KOPT-K1 (cell line): ENCODE results near the gene ZNF474.
"Not testable (repeated sequence)": the region's sequence is repeated elsewhere in the genome, so short reads cannot be mapped to it uniquely, and the experiment has no call there.

ENCODE experiments used
- H3K27ac ChIP-seq: fragments of 200-600 bp; sonication (generic); 2 replicates; pipeline ENCODE4 v1.5.1; 2016; ENCODE audit warnings: antibody characterized with exemption, mild to moderate bottlenecking, low read depth, low read length; ENCODE audit not compliant: poor library complexity, severe bottlenecking
- H3K36me3 ChIP-seq: fragments of 200-600 bp; sonication (generic); 2 replicates; pipeline ENCODE4 v1.5.1; 2017; ENCODE audit warnings: antibody characterized with exemption, mild to moderate bottlenecking, low read length, moderate library complexity; ENCODE audit not compliant: insufficient read depth
- H3K9me3 ChIP-seq: fragments of 200-600 bp; sonication (generic); 2 replicates; pipeline ENCODE4 v1.5.1; 2017; ENCODE audit warnings: antibody characterized with exemption, low read length, mild to moderate bottlenecking; ENCODE audit not compliant: insufficient read depth, poor library complexity, severe bottlenecking

ZNF474 gene

GRCh38 chr5:122129306-122129705 lies at the start of gene ZNF474:
ZNF474 (plus strand) TSS chr5:122129546; CDS start chr5:122151991, 22,445 bp downstream.
- Histone ChIP-seq H3K9me3 (no peaks in the 10 kb centered on the region), H3K36me3 (no peaks in the 10 kb centered on the region), H3K27ac (no peak within 1 kb of the TSS)

GRCh38 chr5:122081541-122081940 lies 47.8 kb upstream of the ZNF474 start:
- H3K36me3 ChIP-seq = no peaks in the 10 kb centered on the region
- H3K9me3 ChIP-seq = peaks cover 10% of the 10 kb centered on the region
- no peak overlapping the region for H3K27ac ChIP-seq

- no peaks in the 10 kb centered on the region for H3K36me3 ChIP-seq
- H3K27ac ChIP-seq = no peak overlapping the region
- H3K9me3 ChIP-seq = no peaks in the 10 kb centered on the region
These were observed 45.8 kb upstream of the ZNF474 start for GRCh38 chr5:122083535-122083934.

- no peak overlapping the region for H3K27ac ChIP-seq
- H3K9me3 ChIP-seq = no peaks in the 10 kb centered on the region
- H3K36me3 ChIP-seq = no peaks in the 10 kb centered on the region
These were observed 44.3 kb upstream of the ZNF474 start for GRCh38 chr5:122085041-122085440.

GRCh38 chr5:122089096-122090013 lies 40.0 kb upstream of the ZNF474 start:
- H3K27ac ChIP-seq = no peak overlapping the region
- no peaks in the 10 kb centered on the region for H3K36me3 ChIP-seq
- H3K9me3 ChIP-seq = no peaks in the 10 kb centered on the region

GRCh38 chr5:122091936-122092600 lies 37.3 kb upstream of the ZNF474 start:
- Histone ChIP-seq H3K9me3 (no peaks in the 10 kb centered on the region), H3K27ac (no peak overlapping the region)

GRCh38 chr5:122093415-122094180 lies 35.7 kb upstream of the ZNF474 start:
- H3K9me3 ChIP-seq = no peaks in the 10 kb centered on the region
- H3K27ac ChIP-seq = no peak overlapping the region
- no peaks in the 10 kb centered on the region for H3K36me3 ChIP-seq

More at GRCh38 chr5:122091936-122092600, 37.3 kb upstream of the ZNF474 start:
- H3K36me3 ChIP-seq = no peaks in the 10 kb centered on the region

- H3K36me3 ChIP-seq, H3K9me3 ChIP-seq, H3K27ac ChIP-seq: not testable (repeated sequence)
These were observed 35.1 kb upstream of the ZNF474 start for GRCh38 chr5:122094251-122094650.

GRCh38 chr5:122095158-122095557 lies 34.2 kb upstream of the ZNF474 start:
- H3K9me3 ChIP-seq = no peaks in the 10 kb centered on the region
- no peaks in the 10 kb centered on the region for H3K36me3 ChIP-seq
- H3K27ac ChIP-seq = no peak overlapping the region

- Histone ChIP-seq H3K9me3 (no peaks in the 10 kb centered on the region), H3K36me3 (no peaks in the 10 kb centered on the region), H3K27ac (no peak overlapping the region)
These were observed 32.0 kb upstream of the ZNF474 start for GRCh38 chr5:122097391-122097790.

- Histone ChIP-seq H3K27ac (no peak overlapping the region), H3K36me3 (no peaks in the 10 kb centered on the region), H3K9me3 (no peaks in the 10 kb centered on the region)
These were observed 30.1 kb upstream of the ZNF474 start for GRCh38 chr5:122099060-122099790.

- Histone ChIP-seq H3K36me3 (no peaks in the 10 kb centered on the region), H3K9me3 (no peaks in the 10 kb centered on the region), H3K27ac (no peak overlapping the region)
These were observed 27.6 kb upstream of the ZNF474 start for GRCh38 chr5:122101636-122102285.

GRCh38 chr5:122102825-122103224 lies 26.5 kb upstream of the ZNF474 start:
- H3K27ac ChIP-seq = no peak overlapping the region
- no peaks in the 10 kb centered on the region for H3K9me3 ChIP-seq
- no peaks in the 10 kb centered on the region for H3K36me3 ChIP-seq

GRCh38 chr5:122105909-122106308 lies 23.4 kb upstream of the ZNF474 start:
- Histone ChIP-seq H3K27ac (no peak overlapping the region), H3K9me3 (no peaks in the 10 kb centered on the region), H3K36me3 (no peaks in the 10 kb centered on the region)
